Mesenchymal stem cell (in vitro differentiated cells and primary cell): ENCODE data around the gene ME3.

Experiments used
- DNase-seq: peaks from one replicate; pipeline ENCODE4 v3.0.0-alpha.2; 2013
- H2AFZ ChIP-seq: one replicate; pipeline ENCODE4 v1.6.1; 2013; ENCODE audit warnings: low read depth, mild to moderate bottlenecking, control low read depth, inconsistent platforms, low read length, moderate library complexity
- H2AK5ac ChIP-seq: 2 replicates; pipeline ENCODE4 v1.6.1; 2013; ENCODE audit warnings: low read length, moderate library complexity, mild to moderate bottlenecking, inconsistent platforms; ENCODE audit not compliant: severe bottlenecking
- H2BK120ac ChIP-seq: one replicate; pipeline ENCODE4 v1.6.1; 2013; ENCODE audit warnings: low read depth, mild to moderate bottlenecking, inconsistent platforms, low read length, moderate library complexity
- H2BK12ac ChIP-seq, 2 experiments: one replicate each; pipeline ENCODE4 v1.6.1; 2013; ENCODE audit warnings: inconsistent platforms in 2 of 2, low read length in 2 of 2, mild to moderate bottlenecking in 2 of 2, moderate library complexity in 2 of 2, control low read depth in 1 of 2
- H2BK15ac ChIP-seq: one replicate; pipeline ENCODE4 v1.6.1; 2013; ENCODE audit warnings: mild to moderate bottlenecking, low read depth, inconsistent platforms; ENCODE audit not compliant: poor library complexity, severe bottlenecking
- H2BK5ac ChIP-seq: 2 replicates; pipeline ENCODE4 v1.6.1; 2013; ENCODE audit warnings: low read depth, mild to moderate bottlenecking, low read length, control low read depth, inconsistent platforms; ENCODE audit not compliant: poor library complexity, severe bottlenecking
- H3K14ac ChIP-seq, 2 experiments: one replicate each; pipeline ENCODE4 v1.6.1; 2013; ENCODE audit warnings: inconsistent platforms in 2 of 2, low read length in 2 of 2, control low read depth in 1 of 2, mild to moderate bottlenecking in 1 of 2, moderate library complexity in 1 of 2
- H3K18ac ChIP-seq, 2 experiments: one replicate each; pipeline ENCODE4 v1.6.1; 2013; ENCODE audit warnings: inconsistent platforms in 2 of 2, low read length in 2 of 2, control low read depth in 1 of 2, low read depth in 1 of 2, mild to moderate bottlenecking in 1 of 2
- H3K23ac ChIP-seq, 2 experiments: one replicate each; pipeline ENCODE4 v1.6.1; 2013; ENCODE audit warnings: inconsistent platforms in 2 of 2, low read length in 2 of 2, mild to moderate bottlenecking in 2 of 2, moderate library complexity in 2 of 2, control low read depth in 1 of 2
- H3K27ac ChIP-seq: 2 replicates; pipeline ENCODE4 v1.5.1; 2013; ENCODE audit warnings: mild to moderate bottlenecking, moderate library complexity, low read length, control low read depth, inconsistent platforms; ENCODE audit not compliant: poor library complexity, severe bottlenecking
- H3K27me3 ChIP-seq, 2 experiments: 2 replicates each; pipeline versions ENCODE4 v1.6.1 to v1.7.0; 2013; ENCODE audit warnings: low read length in 2 of 2, mild to moderate bottlenecking in 2 of 2, moderate library complexity in 2 of 2, control low read depth in 1 of 2, inconsistent platforms in 1 of 2; ENCODE audit not compliant: control insufficient read depth in 1 of 2, insufficient read depth in 1 of 2
- H3K36me3 ChIP-seq, 2 experiments: 2 replicates each; pipeline versions ENCODE4 v1.6.1 to v1.7.0; 2013; ENCODE audit warnings: low read length in 2 of 2, control low read depth in 1 of 2, inconsistent platforms in 1 of 2, low read depth in 1 of 2, mild to moderate bottlenecking in 1 of 2; ENCODE audit not compliant: insufficient read depth in 2 of 2, control insufficient read depth in 1 of 2
- H3K4ac ChIP-seq, 2 experiments: one replicate each; pipeline ENCODE4 v1.6.1; 2013; ENCODE audit warnings: inconsistent platforms in 2 of 2, low read length in 2 of 2, mild to moderate bottlenecking in 2 of 2, moderate library complexity in 2 of 2, control low read depth in 1 of 2, low read depth in 1 of 2
- H3K4me1 ChIP-seq: 2 replicates; pipeline ENCODE4 v1.6.1; 2013; ENCODE audit warnings: low read depth, low read length, control low read depth; ENCODE audit not compliant: control insufficient read depth, insufficient read depth
- H3K4me2 ChIP-seq: 2 replicates; pipeline ENCODE4 v1.6.1; 2013; ENCODE audit warnings: low read length, mild to moderate bottlenecking, inconsistent platforms; ENCODE audit not compliant: poor library complexity, severe bottlenecking
- H3K4me3 ChIP-seq, 2 experiments: 2 replicates each; pipeline versions ENCODE4 v1.5.1 to v1.7.0; 2013; ENCODE audit warnings: low read length in 2 of 2, mild to moderate bottlenecking in 2 of 2, control low read depth in 1 of 2, low read depth in 1 of 2; ENCODE audit not compliant: insufficient read depth in 1 of 2
- H3K79me1 ChIP-seq: replicated peaks from 2 replicates; pipeline ENCODE4 v1.6.1; 2013; ENCODE audit warnings: mild to moderate bottlenecking, control low read depth, low read length, inconsistent platforms; ENCODE audit not compliant: poor library complexity, severe bottlenecking
- H3K9ac ChIP-seq: 2 replicates; pipeline ENCODE4 v1.7.0; 2013; ENCODE audit warnings: mild to moderate bottlenecking, low read length, moderate library complexity
- H3K9me3 ChIP-seq: 2 replicates; pipeline ENCODE4 v1.7.0; 2013; ENCODE audit warnings: mild to moderate bottlenecking, low read length; ENCODE audit not compliant: control insufficient read depth
- H4K8ac ChIP-seq: one replicate; pipeline ENCODE4 v1.6.1; 2013; ENCODE audit warnings: inconsistent platforms, mild to moderate bottlenecking, low read length, moderate library complexity
- H4K91ac ChIP-seq: one replicate; pipeline ENCODE4 v1.6.1; 2013; ENCODE audit warnings: mild to moderate bottlenecking, low read length, inconsistent platforms
- WGBS: methylation state at CpG from one replicate; pipeline ENCODE4 v1.1.7; 2013; ENCODE audit warnings: mixed read lengths; 5-methylcytosine and 5-hydroxymethylcytosine counted together

The ME3 gene

DNA sequence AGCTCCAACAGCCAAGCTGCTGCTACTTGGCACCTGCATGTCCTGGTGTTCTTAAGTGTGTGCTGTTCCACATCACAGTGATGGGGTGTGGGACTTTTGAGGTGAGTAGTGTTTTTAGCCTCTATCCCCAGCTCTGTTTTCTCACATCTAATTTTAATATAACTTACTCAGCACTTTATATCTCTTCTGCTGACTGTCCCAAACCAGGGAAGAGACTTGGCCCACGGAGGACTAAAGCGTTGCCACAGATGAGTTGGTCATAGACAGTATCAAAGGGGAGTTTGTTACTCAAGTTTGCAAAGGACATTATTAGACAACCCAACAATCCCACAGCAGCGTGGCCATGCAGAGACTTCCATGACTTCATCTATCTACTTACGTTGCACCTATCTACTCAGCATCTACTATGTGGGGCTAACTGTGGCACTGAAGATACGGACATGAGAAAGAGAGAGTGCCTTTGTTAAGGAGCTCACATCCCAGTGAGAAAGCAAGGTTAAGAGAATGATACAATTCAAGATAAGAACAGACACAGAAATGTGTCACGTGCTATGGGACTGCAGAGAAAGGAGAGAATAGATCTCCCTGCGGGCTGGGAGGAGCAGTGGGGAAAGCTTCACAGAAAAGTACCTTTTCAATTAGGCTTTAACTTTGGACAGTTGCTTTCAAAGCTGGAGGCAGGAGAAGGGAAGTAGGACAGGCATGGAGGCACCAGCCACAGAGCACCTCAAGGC lies 82.4 kb downstream of the ME3 start:
- no peaks in the 10 kb centered on the region for H3K36me3 ChIP-seq
- DNase-seq = no peak
- H3K27me3 ChIP-seq = no peaks in the 10 kb centered on the region
- H3K27ac ChIP-seq = no peak overlapping the region
- no peak overlapping the region for H3K23ac ChIP-seq
- H4K8ac ChIP-seq = no peak overlapping the region
- no peak overlapping the region for H2BK5ac ChIP-seq
- H3K4ac ChIP-seq = no peak overlapping the region
- WGBS = 99% methylated on average over 6 of the region's 7 CpGs
- no peak overlapping the region for H2BK15ac ChIP-seq
- H2BK12ac ChIP-seq = no peak overlapping the region
- no peak overlapping the region for H3K4me2 ChIP-seq
- H3K9me3 ChIP-seq = no peaks in the 10 kb centered on the region
- no peak overlapping the region for H3K9ac ChIP-seq
- H4K91ac ChIP-seq = no peak overlapping the region
- no peak overlapping the region for H2BK120ac ChIP-seq
- no peak overlapping the region for H3K14ac ChIP-seq
- H2AFZ ChIP-seq = no peak overlapping the region
- H3K4me3 ChIP-seq = no peak overlapping the region
- peak overlapping the region; percentile 84 for H2AK5ac ChIP-seq
- no peak overlapping the region for H3K18ac ChIP-seq
- peaks cover 10% of the 10 kb centered on the region for H3K79me1 ChIP-seq
- H3K4me1 ChIP-seq = peaks cover 9% of the 10 kb centered on the region

DNA sequence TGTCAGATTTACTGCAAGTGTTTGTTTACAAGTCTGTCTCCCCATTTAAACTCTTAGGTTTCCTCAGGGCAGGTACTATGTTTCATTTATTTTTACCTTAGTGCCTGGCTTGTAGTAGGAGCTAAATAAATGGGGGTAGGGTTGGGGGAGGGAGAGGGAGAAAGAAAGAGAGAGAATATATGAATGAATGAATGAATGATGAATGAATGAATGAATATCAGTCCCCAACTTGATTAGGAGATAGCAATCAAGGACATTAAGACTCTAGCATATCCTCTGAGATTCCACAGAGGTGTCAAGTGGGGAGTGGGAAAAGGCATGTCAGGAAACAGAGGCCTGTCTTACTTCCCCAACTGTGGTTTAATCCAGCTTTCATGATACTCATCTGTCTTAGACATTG lies 83.2 kb downstream of the ME3 start:
- Histone ChIP-seq H2AFZ (no peak overlapping the region), H3K27ac (no peak overlapping the region), H3K27me3 (no peaks in the 10 kb centered on the region), H3K4ac (no peak overlapping the region), H4K8ac (no peak overlapping the region), H4K91ac (no peak overlapping the region), H3K4me3 (no peak overlapping the region), H3K9ac (no peak overlapping the region), H3K18ac (no peak overlapping the region), H3K4me1 (peaks cover 7% of the 10 kb centered on the region), H3K14ac (no peak overlapping the region), H3K9me3 (no peaks in the 10 kb centered on the region), H3K36me3 (no peaks in the 10 kb centered on the region), H3K4me2 (no peak overlapping the region), H2BK15ac (no peak overlapping the region), H2BK120ac (no peak overlapping the region), H2BK12ac (no peak overlapping the region), H3K79me1 (peaks cover 11% of the 10 kb centered on the region), H2AK5ac (peak overlapping the region; percentile 15), H3K23ac (no peak overlapping the region), H2BK5ac (no peak overlapping the region)
- no peak for DNase-seq

DNA sequence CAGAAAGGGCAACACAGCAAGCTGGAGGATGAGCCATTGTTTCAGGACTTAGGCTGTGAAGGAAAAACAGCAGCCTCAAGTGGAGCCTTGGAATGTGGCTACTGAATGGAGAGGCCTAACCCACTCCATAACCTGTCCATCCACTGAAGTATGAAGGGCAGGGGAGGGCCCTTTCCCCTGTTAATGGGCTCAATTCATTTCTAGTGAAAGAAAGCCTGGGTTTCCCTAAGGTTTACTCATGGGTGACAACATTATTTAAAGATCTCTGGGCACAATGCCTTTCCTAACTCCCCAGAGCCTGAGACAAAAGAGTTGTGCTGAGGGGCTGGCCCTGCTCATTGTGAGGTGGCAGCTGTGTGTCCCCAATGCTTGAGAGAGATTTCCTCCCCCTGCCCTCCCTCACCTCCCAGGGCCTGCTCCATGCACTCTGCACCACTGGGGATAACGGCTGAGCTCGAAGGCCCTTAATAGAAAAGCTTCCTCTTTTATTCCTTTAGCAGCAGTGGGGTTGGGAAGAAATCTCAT lies 83.8 kb downstream of the ME3 start:
- Histone ChIP-seq H3K23ac (no peak overlapping the region), H3K4me1 (peaks cover 7% of the 10 kb centered on the region), H2BK120ac (no peak overlapping the region), H4K91ac (peak overlapping the region; percentile 23), H3K4me3 (no peak overlapping the region), H3K27me3 (no peaks in the 10 kb centered on the region), H3K4me2 (no peak overlapping the region), H2AK5ac (peak overlapping the region; percentile 94), H2BK5ac (peak overlapping the region; percentile 5), H2AFZ (no peak overlapping the region), H3K9me3 (no peaks in the 10 kb centered on the region), H2BK12ac (no peak overlapping the region), H3K27ac (peak overlapping the region; percentile 33), H4K8ac (peak overlapping the region; percentile 68), H2BK15ac (no peak overlapping the region), H3K79me1 (peaks cover 11% of the 10 kb centered on the region), H3K4ac (no peak overlapping the region), H3K9ac (no peak overlapping the region), H3K18ac (peak overlapping the region in 1 of 2 experiments; percentile 74), H3K14ac (peak overlapping the region in 1 of 2 experiments; percentile 90), H3K36me3 (no peaks in the 10 kb centered on the region)
- no CpG with 5 or more reads among the region's 2 CpGs for WGBS
- DNase-seq = no peak

DNA sequence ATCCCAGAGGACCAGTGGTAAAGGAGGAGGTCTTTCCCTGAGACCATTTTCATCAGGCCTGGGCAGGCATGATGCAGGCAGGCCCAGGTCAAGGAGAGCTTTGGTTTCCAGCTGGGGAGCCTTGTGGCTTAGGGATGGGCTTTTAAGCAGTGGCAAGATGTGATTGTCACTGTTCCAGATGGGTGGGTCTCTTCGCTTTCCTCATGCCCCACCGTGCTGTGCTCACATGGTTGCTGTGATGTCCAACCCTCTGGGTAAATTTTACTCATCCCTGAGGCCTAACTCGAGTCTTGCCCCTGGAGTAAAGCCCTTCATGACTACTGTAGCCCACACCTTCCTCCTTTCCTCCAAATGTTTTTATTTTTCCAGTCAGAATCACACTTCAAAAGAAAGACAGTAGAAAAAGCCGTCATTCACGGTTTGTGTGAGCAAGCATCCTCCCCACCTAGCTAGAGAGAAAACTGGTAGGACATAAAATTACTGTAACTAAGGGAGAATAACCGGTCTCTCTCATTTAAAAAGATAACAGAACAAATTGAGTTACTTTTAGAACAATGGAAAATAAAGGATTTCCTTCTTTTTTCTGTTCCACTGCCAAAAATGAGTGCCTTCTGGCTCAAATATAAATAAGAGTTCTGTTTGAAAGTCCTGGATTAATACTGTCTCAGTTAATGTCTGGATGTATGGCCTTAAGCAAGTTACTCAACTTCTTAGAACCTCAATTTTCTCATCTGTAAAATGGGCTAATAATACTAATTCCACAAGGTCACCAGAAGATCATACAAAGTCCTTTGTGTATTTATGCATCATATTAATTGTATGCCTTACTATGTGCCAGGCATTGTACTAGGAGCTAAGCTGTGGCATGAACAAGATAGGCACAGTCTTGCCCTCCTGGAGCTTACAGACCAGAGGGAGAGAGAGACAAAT lies 84.9 kb downstream of the ME3 start:
- no peak overlapping the region for H3K14ac ChIP-seq
- DNase-seq = no peak
- H3K18ac ChIP-seq = no peak overlapping the region
- H2BK12ac ChIP-seq = peak overlapping the region in 1 of 2 experiments; percentile 38
- no peak overlapping the region for H3K4me2 ChIP-seq
- H3K27me3 ChIP-seq = no peaks in the 10 kb centered on the region
- no peak overlapping the region for H4K91ac ChIP-seq
- H2AFZ ChIP-seq = no peak overlapping the region
- H2BK15ac ChIP-seq = no peak overlapping the region
- H2BK5ac ChIP-seq = no peak overlapping the region
- H3K4me1 ChIP-seq = peaks cover 7% of the 10 kb centered on the region
- no peak overlapping the region for H3K9ac ChIP-seq
- no peak overlapping the region for H3K23ac ChIP-seq
- no peaks in the 10 kb centered on the region for H3K36me3 ChIP-seq
- H2AK5ac ChIP-seq = peak overlapping the region; percentile 90
- WGBS = 96% methylated on average over 5 of the region's 6 CpGs
- no peak overlapping the region for H4K8ac ChIP-seq
- no peak overlapping the region for H2BK120ac ChIP-seq
- no peak overlapping the region for H3K27ac ChIP-seq
- H3K4ac ChIP-seq = no peak overlapping the region
- no peaks in the 10 kb centered on the region for H3K9me3 ChIP-seq
- H3K4me3 ChIP-seq = no peak overlapping the region
- peaks cover 11% of the 10 kb centered on the region for H3K79me1 ChIP-seq
